ENCODE results near the gene RHEX. TPM values are rescaled to one million over a fixed set of nuclear protein-coding genes. Genes with fewer than 3 reads are reported as not detected.

RHEX gene
- total and polyA plus RNA-seq, 2 experiments from 2014 or later = not detected

- Histone ChIP-seq H3K27ac (no peak overlapping the region), H3K9me3 (ENCODE audit: low read depth) (no peaks in the 10 kb centered on the region), H4K20me1 (ENCODE audit: insufficient read depth) (no peaks in the 10 kb centered on the region), H3K9me2 (ENCODE audit: insufficient read depth) (no peaks in the 10 kb centered on the region), H2AFZ (no peak overlapping the region), H3F3A (ENCODE audit: insufficient read depth) (no peaks in the 10 kb centered on the region), H3K4me3 (no peak overlapping the region), H3K9ac (no peak overlapping the region), H3K4me1 (ENCODE audit: insufficient read depth) (no peaks in the 10 kb centered on the region), H3K36me3 (ENCODE audit: low read depth) (no peaks in the 10 kb centered on the region), H3K4me2 (ENCODE audit: unreplicated experiment) (no peak overlapping the region), H3K79me2 (ENCODE audit: insufficient read depth) (no peaks in the 10 kb centered on the region), H3K27me3 (replicated peaks; ENCODE audit: insufficient read depth) (no peaks in the 10 kb centered on the region)
- TF ChIP-seq EZH2 (IDR thresholded peaks at IDR 0.05; ENCODE audit: insufficient read depth, poor library complexity, severe bottlenecking) (no peak), EZH2phosphoT487 (IDR thresholded peaks at IDR 0.05; ENCODE audit: insufficient read depth, low read depth) (no peak)
- no peak for DNase-seq
- 83 to 84% methylated on average over 17 of the region's 17 CpGs for WGBS, 2 experiments (ENCODE audit: low coverage in 1 of 2, low lambda C conversion rate in 2 of 2, missing lambda C conversion rate in 2 of 2)
- in situ Hi-C loops (cut with MboI) = no loop called here
Measured at GRCh38 chr1:206012086-206012859, 40.7 kb upstream of the RHEX start.

GRCh38 chr1:206013026-206013795, 39.8 kb upstream of the RHEX start:
- Histone ChIP-seq H3K36me3 (ENCODE audit: low read depth) (no peaks in the 10 kb centered on the region), H3F3A (ENCODE audit: insufficient read depth) (no peaks in the 10 kb centered on the region), H3K79me2 (ENCODE audit: insufficient read depth) (no peaks in the 10 kb centered on the region), H3K9ac (no peak overlapping the region), H3K4me1 (ENCODE audit: insufficient read depth) (no peaks in the 10 kb centered on the region), H3K9me3 (ENCODE audit: low read depth) (no peaks in the 10 kb centered on the region), H3K27ac (no peak overlapping the region), H3K9me2 (ENCODE audit: insufficient read depth) (no peaks in the 10 kb centered on the region), H3K27me3 (replicated peaks; ENCODE audit: insufficient read depth) (peaks cover 4% of the 10 kb centered on the region; the same call in 1 of the 2 replicates), H3K4me2 (ENCODE audit: unreplicated experiment) (no peak overlapping the region), H3K4me3 (no peak overlapping the region), H4K20me1 (ENCODE audit: insufficient read depth) (no peaks in the 10 kb centered on the region), H2AFZ (no peak overlapping the region)
- in situ Hi-C loops (cut with MboI) = no loop called here
- no peak for DNase-seq
- TF ChIP-seq EZH2phosphoT487 (IDR thresholded peaks at IDR 0.05; ENCODE audit: insufficient read depth, low read depth) (no peak), EZH2 (IDR thresholded peaks at IDR 0.05; ENCODE audit: insufficient read depth, poor library complexity, severe bottlenecking) (no peak)
- 76 to 85% methylated on average over 6 of the region's 6 CpGs for WGBS, 2 experiments (ENCODE audit: low coverage in 1 of 2, low lambda C conversion rate in 2 of 2, missing lambda C conversion rate in 2 of 2)

GRCh38 chr1:206014601-206015000, 38.4 kb upstream of the RHEX start:
- Histone ChIP-seq H3F3A (ENCODE audit: insufficient read depth) (no peaks in the 10 kb centered on the region), H3K9ac (no peak overlapping the region), H3K79me2 (ENCODE audit: insufficient read depth) (no peaks in the 10 kb centered on the region), H4K20me1 (ENCODE audit: insufficient read depth) (no peaks in the 10 kb centered on the region), H3K9me2 (ENCODE audit: insufficient read depth) (no peaks in the 10 kb centered on the region), H2AFZ (no peak overlapping the region), H3K4me3 (no peak overlapping the region), H3K4me1 (ENCODE audit: insufficient read depth) (no peaks in the 10 kb centered on the region), H3K27ac (no peak overlapping the region), H3K9me3 (ENCODE audit: low read depth) (no peaks in the 10 kb centered on the region), H3K4me2 (ENCODE audit: unreplicated experiment) (no peak overlapping the region), H3K36me3 (ENCODE audit: low read depth) (no peaks in the 10 kb centered on the region), H3K27me3 (replicated peaks; ENCODE audit: insufficient read depth) (peaks cover 12% of the 10 kb centered on the region; the same call in 1 of the 2 replicates)
- in situ Hi-C loops (cut with MboI) = no loop called here
- no peak for TF ChIP-seq EZH2phosphoT487 (IDR thresholded peaks at IDR 0.05; ENCODE audit: insufficient read depth, low read depth)
- TF ChIP-seq EZH2 (IDR thresholded peaks at IDR 0.05; ENCODE audit: insufficient read depth, poor library complexity, severe bottlenecking) = no peak
- no peak for DNase-seq
- 69 to 77% methylated on average over 5 of the region's 5 CpGs for WGBS, 2 experiments (ENCODE audit: low coverage in 1 of 2, low lambda C conversion rate in 2 of 2, missing lambda C conversion rate in 2 of 2)

GRCh38 chr1:206015071-206015470, 37.9 kb upstream of the RHEX start:
- H3K4me1 ChIP-seq (ENCODE audit: insufficient read depth) = no peaks in the 10 kb centered on the region
- peaks cover 12% of the 10 kb centered on the region; the same call in 1 of the 2 replicates for H3K27me3 ChIP-seq (replicated peaks; ENCODE audit: insufficient read depth)
- 76 to 100% methylated on average over 1 of the region's 1 CpG for WGBS, 2 experiments (ENCODE audit: low coverage in 1 of 2, low lambda C conversion rate in 2 of 2, missing lambda C conversion rate in 2 of 2)
- no peaks in the 10 kb centered on the region for H3K9me3 ChIP-seq (ENCODE audit: low read depth)
- no peak for DNase-seq
- H3K79me2 ChIP-seq (ENCODE audit: insufficient read depth) = no peaks in the 10 kb centered on the region
- no peak overlapping the region for H3K4me2 ChIP-seq (ENCODE audit: unreplicated experiment)
- H3K9me2 ChIP-seq (ENCODE audit: insufficient read depth) = no peaks in the 10 kb centered on the region
- H4K20me1 ChIP-seq (ENCODE audit: insufficient read depth) = no peaks in the 10 kb centered on the region
- no peak overlapping the region for H3K27ac ChIP-seq
- H3K4me3 ChIP-seq = no peak overlapping the region
- in situ Hi-C loops (cut with MboI) = no loop called here
- no peaks in the 10 kb centered on the region for H3K36me3 ChIP-seq (ENCODE audit: low read depth)
- no peak overlapping the region for H2AFZ ChIP-seq
- no peaks in the 10 kb centered on the region for H3F3A ChIP-seq (ENCODE audit: insufficient read depth)
- no peak overlapping the region for H3K9ac ChIP-seq
- TF ChIP-seq EZH2 (IDR thresholded peaks at IDR 0.05; ENCODE audit: insufficient read depth, poor library complexity, severe bottlenecking) (no peak), EZH2phosphoT487 (IDR thresholded peaks at IDR 0.05; ENCODE audit: insufficient read depth, low read depth) (no peak)
